Amygdala (tissue), 56 donors: ENCODE results near the gene ANKRD45.
"Not testable (repeated sequence)": the region's sequence is repeated elsewhere in the genome, so short reads cannot be mapped to it uniquely, and the experiment has no call there.

Source experiments
- DNase-seq, 56 donors: peaks; one replicate each; lab custom pipeline; 2025; lab: John Stamatoyannopoulos, UW

ANKRD45 gene

DNA sequence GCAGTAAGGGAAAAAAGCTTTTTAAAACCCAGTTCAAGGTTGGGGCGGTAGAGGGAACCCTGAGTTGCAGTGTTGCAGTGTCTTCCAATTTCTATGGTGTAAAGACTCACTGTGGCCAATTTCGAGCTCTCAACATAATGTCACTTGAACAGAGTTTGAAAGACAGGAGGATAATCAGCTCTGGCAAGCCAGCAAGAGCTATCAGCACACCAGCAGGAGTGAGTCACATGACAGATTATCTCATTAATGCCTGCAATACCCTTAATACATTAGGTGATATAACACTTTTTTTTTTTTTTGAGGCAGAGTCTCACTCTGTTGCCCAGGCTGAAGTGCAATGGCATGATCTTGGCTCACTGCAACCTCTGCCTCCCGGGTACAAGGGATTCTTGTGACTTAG lies 89.6 kb downstream of the ANKRD45 start:
- no peak for DNase-seq

DNA sequence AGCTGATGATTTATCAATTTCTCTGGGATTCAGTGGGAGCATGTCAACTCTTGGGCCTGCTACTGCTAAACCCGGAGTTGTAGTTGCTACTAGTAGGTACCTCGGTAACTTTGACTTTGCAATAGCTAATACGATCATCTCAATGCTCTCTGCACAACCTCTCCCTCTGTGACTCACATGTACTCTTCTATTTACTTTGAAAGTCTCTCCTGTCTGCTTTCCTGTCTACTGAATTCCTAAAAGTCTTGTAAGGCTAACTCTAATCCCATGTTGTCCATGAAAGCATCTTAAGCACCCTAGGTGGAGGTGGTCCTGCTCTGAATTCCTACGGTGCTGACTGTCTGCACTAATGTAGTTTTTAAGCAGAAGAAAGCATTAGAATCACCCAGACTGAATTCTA lies 96.1 kb downstream of the ANKRD45 start:
- DNase-seq, result no peak

- DNase-seq, result no peak
Measured at GRCh38 chr1:173572201-173572873, 97.3 kb downstream of the ANKRD45 start.

DNA sequence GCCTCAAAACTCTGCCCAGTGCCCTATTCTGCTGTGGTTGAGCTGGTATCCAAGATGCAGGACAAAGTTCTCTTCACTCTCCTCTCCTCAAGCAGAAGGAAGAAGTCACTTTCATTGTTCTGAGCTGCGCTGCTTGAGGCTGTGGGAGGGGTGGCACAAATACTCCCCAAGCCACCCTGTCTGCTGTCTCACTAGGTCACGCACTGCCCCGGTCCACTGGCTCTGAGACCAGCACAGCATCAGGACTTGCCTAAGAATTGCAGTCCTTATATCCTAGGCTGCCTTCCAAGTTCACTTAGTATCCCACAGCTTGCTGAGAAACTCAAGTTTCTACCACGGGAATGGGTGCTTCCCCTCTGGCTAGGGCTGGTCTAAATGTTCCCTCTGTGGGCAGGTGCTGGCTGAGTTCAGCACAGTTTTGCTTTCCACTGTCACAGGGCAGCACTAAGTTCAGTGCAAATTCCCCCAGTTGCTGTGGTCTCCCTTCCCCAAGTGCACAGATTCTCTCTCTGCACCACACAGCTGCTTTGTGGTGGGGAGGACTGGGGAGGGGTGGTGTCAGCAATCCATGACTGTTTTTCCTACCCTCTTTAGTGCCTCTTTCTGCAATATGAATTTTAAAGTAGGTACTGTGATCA lies 99.2 kb downstream of the ANKRD45 start:
- DNase-seq, result no peak

DNA sequence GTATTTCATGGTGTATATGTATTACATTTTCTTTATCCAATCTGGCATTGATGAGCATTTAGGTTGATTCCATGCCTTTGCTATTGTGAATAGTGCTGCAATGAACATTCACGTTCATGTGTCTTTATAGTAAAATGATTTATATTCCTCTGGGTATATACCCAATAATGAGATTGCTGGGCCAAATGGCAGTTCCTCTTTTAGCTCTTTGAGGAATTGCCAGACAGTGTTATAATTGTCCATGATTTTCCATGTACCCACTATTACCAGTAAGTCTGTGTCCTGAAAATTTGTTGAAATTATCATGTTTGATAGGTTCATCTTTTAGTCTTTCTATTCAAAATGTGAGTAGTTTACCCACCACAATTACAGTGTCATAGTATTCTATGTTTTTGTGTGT lies 101.2 kb downstream of the ANKRD45 start:
- no peak for DNase-seq

GRCh38 chr1:173563846-173564245 lies 105.8 kb downstream of the ANKRD45 start:
- DNase-seq, result not testable (repeated sequence)

DNA sequence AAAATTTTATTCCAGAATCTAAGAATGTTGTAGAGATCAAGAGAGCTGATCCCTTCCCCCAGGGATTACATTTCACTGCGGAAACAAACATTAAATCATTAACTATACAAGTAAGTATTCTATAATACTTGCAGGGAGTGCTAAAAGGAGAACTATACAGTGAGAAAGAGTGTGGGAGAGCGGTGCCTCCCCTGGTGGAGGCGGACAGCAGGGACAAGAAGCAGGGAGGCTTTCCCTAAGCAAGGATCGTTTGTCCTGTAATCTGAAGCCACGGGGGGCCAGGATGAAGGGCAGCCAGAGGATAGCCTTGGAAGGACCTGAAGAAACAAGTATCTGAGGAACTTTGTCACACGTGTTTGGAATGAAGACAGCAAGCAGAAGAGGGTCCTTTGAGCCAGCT lies 106.8 kb downstream of the ANKRD45 start:
- no peak for DNase-seq

DNA sequence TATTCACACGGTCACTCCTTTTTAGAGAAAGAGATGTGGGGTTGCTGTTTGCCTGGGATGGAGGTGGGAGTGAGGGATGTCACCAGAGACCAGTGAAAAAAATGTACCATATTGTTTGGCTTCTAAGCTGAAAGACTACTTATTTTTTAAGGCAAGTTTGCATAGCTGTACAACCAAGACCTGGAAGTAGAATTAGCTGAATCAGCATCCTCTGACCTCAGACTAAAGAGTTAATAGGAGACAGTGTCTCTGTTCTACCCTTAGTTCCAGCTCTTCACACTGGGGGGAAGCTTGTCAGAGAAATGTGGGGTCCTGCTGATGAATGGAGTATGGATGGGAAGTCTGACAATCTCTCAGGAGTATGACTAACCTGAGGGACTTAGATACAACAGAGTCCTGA lies 108.4 kb downstream of the ANKRD45 start:
- DNase-seq, result no peak

DNA sequence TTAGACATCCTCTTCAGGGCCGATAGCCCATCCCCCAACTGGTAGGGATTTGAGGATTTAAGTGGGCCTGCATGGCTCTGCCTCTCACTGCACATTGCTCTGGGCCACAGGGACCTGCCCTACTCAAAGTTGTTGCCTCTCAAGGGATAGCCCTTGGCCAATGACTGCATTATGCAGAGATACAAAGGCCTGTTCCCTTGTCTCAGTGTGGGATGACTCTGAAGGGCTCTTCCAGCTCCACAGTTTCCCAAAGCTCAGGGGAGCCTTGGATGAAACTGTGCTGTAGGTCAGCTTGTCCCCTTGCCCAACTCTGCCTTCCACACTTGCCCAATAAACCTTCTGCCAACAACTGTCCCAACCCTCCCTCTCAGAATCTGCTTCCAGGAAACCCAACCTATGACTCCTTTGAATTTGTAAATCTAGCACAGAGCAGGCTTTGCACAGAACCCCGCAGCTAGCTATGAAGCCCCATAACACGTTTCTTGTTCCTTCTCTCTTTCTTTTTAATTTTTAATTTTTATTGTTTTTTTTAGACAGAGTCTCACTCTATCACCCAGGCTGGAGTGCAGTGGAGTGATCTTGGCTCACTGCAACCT lies 109.3 kb downstream of the ANKRD45 start:
- DNase-seq, result no peak
